A549 (cell line): ENCODE data around the gene CDC42EP1. TPM values are rescaled to one million over a fixed set of nuclear protein-coding genes. Genes with fewer than 3 reads are reported as not detected.

Source experiments
- ATAC-seq, 2 experiments: fragments of 200-7000 bp in 1 of 2; fragments of >200 bp in 1 of 2; cut with Nextera tagmentation in 1 of 2; cut with Tn5 transposase in 1 of 2; 3 replicates each; pipeline versions ENCODE4 v1.8.0 to v1.9.1; 2018 to 2020; ENCODE audit warnings: mild to moderate bottlenecking in 1 of 2, moderate library complexity in 1 of 2
- CTCF ChIA-PET: fragments of 300-600 bp; sonication (Branson Sonifier 250); formaldehyde crosslinking; extraction: SDS; loops from one replicate; lab custom pipeline; 2021; ENCODE audit warnings: antibody characterized with exemption, inconsistent platforms; lab: Yijun Ruan, JAX
- POLR2A ChIA-PET: fragments of 350-600 bp; formaldehyde crosslinking; extraction: SDS; loops from one replicate; lab custom pipeline; 2021; ENCODE audit warnings: antibody characterized with exemption, inconsistent platforms; lab: Yijun Ruan, JAX
- DNase-seq, 2 experiments: peaks; one replicate each; pipeline versions ENCODE4 v3.0.0 to v3.0.0-alpha.2; 2011 to 2016; ENCODE audit warnings: low read depth in 1 of 2, low spot score in 1 of 2
- FAIRE-seq: peaks from 2 replicates; lab custom pipeline; 2011; peaks lifted over from hg19 to GRCh38; lab: Jason Lieb, UNC
- H3K27ac ChIP-seq, 2 experiments: fragments of >200 bp; sonication (Bioruptor Twin); formaldehyde crosslinking; 3 replicates each; pipeline ENCODE4 v1.5.1; 2016 to 2017
- H3K4me1 ChIP-seq: fragments of >200 bp; sonication (Bioruptor Twin); formaldehyde crosslinking; 3 replicates; pipeline ENCODE4 v1.6.1; 2016
- H3K4me2 ChIP-seq: fragments of >200 bp; sonication (Bioruptor Twin); formaldehyde crosslinking; 3 replicates; pipeline ENCODE4 v1.6.1; 2016
- H3K4me3 ChIP-seq: fragments of >200 bp; sonication (Bioruptor Twin); formaldehyde crosslinking; 3 replicates; pipeline ENCODE4 v1.5.1; 2016
- H3K9me3 ChIP-seq: fragments of >200 bp; sonication (Bioruptor Twin); formaldehyde crosslinking; 3 replicates; pipeline ENCODE4 v1.6.1; 2016
- CHD4 ChIP-seq: fragments of 200-600 bp; sonication (generic); IDR thresholded peaks from 2 replicates; pipeline ENCODE4 v1.6.1; 2016; ENCODE audit warnings: antibody characterized with exemption, mild to moderate bottlenecking, borderline replicate concordance
- EHMT2 ChIP-seq: fragments of 200-600 bp; sonication (generic); IDR thresholded peaks from 2 replicates; pipeline ENCODE4 v1.6.1; 2016; ENCODE audit warnings: antibody characterized with exemption, low read depth, mild to moderate bottlenecking, moderate library complexity
- ESRRA ChIP-seq: fragments of 150-350 bp; IDR thresholded peaks from 2 replicates; pipeline ENCODE4 v1.6.1; 2014; ENCODE audit warnings: mild to moderate bottlenecking, low read length, borderline replicate concordance
- FOSL2 ChIP-seq, 2 experiments: fragments of 450-650 bp in 1 of 2; fragments of >200 bp in 1 of 2; sonication (Bioruptor Twin) in 1 of 2; formaldehyde crosslinking; IDR thresholded peaks; 2 replicates each; pipeline versions ENCODE4 v1.5.0 to v1.6.1; 2016 to 2020; ENCODE audit warnings: mild to moderate bottlenecking in 1 of 2, moderate library complexity in 1 of 2
- FOXS1 ChIP-seq: fragments of 250-450 bp; sonication (Bioruptor Pico); IDR thresholded peaks from 2 replicates; pipeline ENCODE4 v1.5.0; 2020; ENCODE audit warnings: mild to moderate bottlenecking, moderate library complexity
- HDAC2 ChIP-seq: fragments of 200-600 bp; sonication (generic); IDR thresholded peaks from 2 replicates; pipeline ENCODE4 v1.6.1; 2016
- HOXB5 ChIP-seq: fragments of 250-450 bp; sonication (Bioruptor Pico); IDR thresholded peaks from 2 replicates; pipeline ENCODE4 v1.5.0; 2020; ENCODE audit warnings: mild to moderate bottlenecking, moderate library complexity
- JUN ChIP-seq, 2 experiments: fragments of >200 bp; sonication (Bioruptor Twin); formaldehyde crosslinking; IDR thresholded peaks; 2 replicates in 1 of 2; 3 replicates in 1 of 2; pipeline ENCODE4 v1.6.1; 2016 to 2017
- KDM1A ChIP-seq: fragments of 200-600 bp; sonication (generic); IDR thresholded peaks from 2 replicates; pipeline ENCODE4 v1.6.1; 2016; ENCODE audit warnings: low read depth, mild to moderate bottlenecking
- MAX ChIP-seq: IDR thresholded peaks from 2 replicates; pipeline ENCODE4 v1.6.1; 2012
- NPAS2 ChIP-seq: fragments of 250-450 bp; sonication (Bioruptor Pico); IDR thresholded peaks from 2 replicates; pipeline ENCODE4 v1.8.0; 2022; ENCODE audit warnings: mild to moderate bottlenecking, moderate library complexity, borderline replicate concordance
- PBX3 ChIP-seq: IDR thresholded peaks from 2 replicates; pipeline ENCODE4 v1.6.1; 2012
- PHF8 ChIP-seq: fragments of 200-600 bp; sonication (generic); IDR thresholded peaks from 2 replicates; pipeline ENCODE4 v1.6.1; 2016; ENCODE audit warnings: low read depth, mild to moderate bottlenecking, antibody characterized with exemption, moderate library complexity, borderline replicate concordance
- POLR2A ChIP-seq: IDR thresholded peaks from 2 replicates; pipeline ENCODE4 v1.6.1; 2012; ENCODE audit warnings: mild to moderate bottlenecking, low read length
- SMC3 ChIP-seq: fragments of >200 bp; sonication (Bioruptor Twin); formaldehyde crosslinking; IDR thresholded peaks from 3 replicates; pipeline ENCODE4 v1.6.1; 2018; ENCODE audit warnings: inconsistent platforms
- TP53 ChIP-seq: fragments of 250-450 bp; sonication (Bioruptor Pico); IDR thresholded peaks from 2 replicates; pipeline ENCODE4 v1.5.0; 2021; ENCODE audit warnings: mild to moderate bottlenecking, moderate library complexity
- WGBS: methylation state at CpG from one replicate; pipeline ENCODE4 v1.1.6; 2017; ENCODE audit errors: missing lambda C conversion rate; 5-methylcytosine and 5-hydroxymethylcytosine counted together
- polyA plus RNA-seq, 4 experiments: library from polyadenylated mRNA; depleted of rRNA in 3 of 4; stranded (reverse); fragments of >200 nt; fragmentation: RNase III in 1 of 4; extraction: RNeasy Plus Mini Kit Qiagen cat#74134 plus additional on column Dnase treatment in 1 of 4; gene quantifications; 2 replicates in 3 of 4; 3 replicates in 1 of 4; pipeline ENCODE4 v1.2.3, GENCODE V29; 2011 to 2017
- TF ChIP-seq, protein P1 (sequence below): fragments of 450-650 bp; IDR thresholded peaks from 2 replicates; pipeline ENCODE4 v1.6.1; 2014; ENCODE audit warnings: antibody characterized with exemption
- TF ChIP-seq, protein P2 (sequence below): IDR thresholded peaks from 2 replicates; pipeline ENCODE4 v1.6.1; 2012; ENCODE audit warnings: low read depth, borderline replicate concordance

CDC42EP1 gene
- polyA plus RNA-seq, 2 of the 4 experiments (the other 2 are of a cell fraction) = 16.0 to 20.2 TPM

- Histone ChIP-seq H3K9me3 (no peaks in the 10 kb centered on the region), H3K27ac (peak overlapping the region; percentile 39 to 100; a peak in 5 of 6 replicates), H3K4me1 (peaks cover 41% of the 10 kb centered on the region), H3K4me3 (no peak overlapping the region), H3K4me2 (peak overlapping the region; percentile 44)
- FAIRE-seq = no peak
- POLR2A ChIA-PET = interaction anchor here (0.5 kb wide), 1 partner anchor 9 kb away, joined by 4 read pairs; no protein-coding TSS in a partner anchor
- no peak for ATAC-seq
- CTCF ChIA-PET = interaction anchor here (0.7 to 18.5 kb wide), 6 partner anchors 10 to 241 kb away, joined by 3 to 771 read pairs (median 5); no protein-coding TSS in a partner anchor
- peak in 1 of 2 experiments; percentile 53 for DNase-seq
- TF ChIP-seq CHD4 = 0 out of 2 replicates have a peak, but pooled peaks have one; percentile 39
- TF ChIP-seq HDAC2 = no peak
- TF ChIP-seq KDM1A = peak; percentile 74; the same call in 1 of the 2 replicates
- TF ChIP-seq, all 56 proteins: peak for 2
- 26% methylated on average over 6 of the region's 7 CpGs for WGBS
These were observed 2.8 kb upstream of the CDC42EP1 start for GRCh38 chr22:37557321-37558001.

GRCh38 chr22:37558815-37559214 lies 1.5 kb upstream of the CDC42EP1 start:
- no peak for DNase-seq
- no peak for ATAC-seq
- peaks cover 47% of the 10 kb centered on the region for H3K4me1 ChIP-seq
- no peak overlapping the region for H3K4me2 ChIP-seq
- peak overlapping the region in 1 of 2 experiments; percentile 100; a peak in 2 of 6 replicates for H3K27ac ChIP-seq
- no peak for FAIRE-seq
- POLR2A ChIA-PET = interaction anchor here (0.7 kb wide), 1 partner anchor 9 kb away, joined by 5 read pairs; no protein-coding TSS in a partner anchor
- CTCF ChIA-PET = interaction anchor here (0.7 to 18.5 kb wide), 3 partner anchors 9 to 86 kb away, joined by 3 to 771 read pairs (median 38); no protein-coding TSS in a partner anchor
- WGBS = 86% methylated on average over 7 of the region's 7 CpGs
- H3K4me3 ChIP-seq = no peak overlapping the region
- no peak for TF ChIP-seq HOXB5 (CRISPR knock-in tag)
- no peak for TF ChIP-seq ESRRA
- TF ChIP-seq, protein P1, sequence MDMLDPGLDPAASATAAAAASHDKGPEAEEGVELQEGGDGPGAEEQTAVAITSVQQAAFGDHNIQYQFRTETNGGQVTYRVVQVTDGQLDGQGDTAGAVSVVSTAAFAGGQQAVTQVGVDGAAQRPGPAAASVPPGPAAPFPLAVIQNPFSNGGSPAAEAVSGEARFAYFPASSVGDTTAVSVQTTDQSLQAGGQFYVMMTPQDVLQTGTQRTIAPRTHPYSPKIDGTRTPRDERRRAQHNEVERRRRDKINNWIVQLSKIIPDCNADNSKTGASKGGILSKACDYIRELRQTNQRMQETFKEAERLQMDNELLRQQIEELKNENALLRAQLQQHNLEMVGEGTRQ = no peak
- no peak for TF ChIP-seq MAX
- no peak for TF ChIP-seq EHMT2
- TF ChIP-seq TP53 (CRISPR knock-in tag) = no peak
- no peak for TF ChIP-seq PBX3
- TF ChIP-seq SMC3 = no peak
- no peak for TF ChIP-seq CHD4
- no peak for TF ChIP-seq NPAS2
- TF ChIP-seq FOXS1 (CRISPR knock-in tag) = no peak
- H3K9me3 ChIP-seq = no peaks in the 10 kb centered on the region

DNA sequence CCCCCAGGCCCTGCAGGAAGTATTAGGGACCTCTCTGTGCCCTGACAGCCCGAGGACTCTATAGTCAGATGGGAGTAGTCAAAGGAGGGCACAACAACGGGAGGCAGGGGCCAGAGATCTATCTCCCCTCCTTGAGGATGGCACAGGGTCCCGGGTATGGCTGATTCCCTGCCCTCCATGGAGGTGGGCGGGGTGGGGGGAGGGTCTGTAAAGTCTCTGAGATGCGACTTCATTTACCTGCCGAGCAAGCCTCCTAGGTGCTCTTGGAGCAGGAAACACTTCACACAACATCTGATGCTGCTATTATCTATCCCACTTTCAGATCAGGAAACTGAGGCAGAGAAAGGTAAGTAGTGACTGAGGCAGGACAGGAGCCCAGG lies 769 bp upstream of the CDC42EP1 start:
- FAIRE-seq = no peak
- Histone ChIP-seq H3K4me3 (peak overlapping the region; percentile 98), H3K9me3 (no peaks in the 10 kb centered on the region), H3K4me2 (peak overlapping the region; percentile 98), H3K27ac (peak overlapping the region; percentile 100), H3K4me1 (peaks cover 54% of the 10 kb centered on the region)
- 81% methylated on average over 4 of the region's 6 CpGs for WGBS
- no peak for TF ChIP-seq HOXB5 (CRISPR knock-in tag)
- POLR2A ChIA-PET = interaction anchor here (0.5 to 1.5 kb wide), 5 partner anchors 10 to 178 kb away, joined by 4 to 8 read pairs (median 4); no protein-coding TSS in a partner anchor
- no peak for DNase-seq
- CTCF ChIA-PET = interaction anchor here (5.4 to 18.5 kb wide), 3 partner anchors 8 to 20 kb away, joined by 38 to 771 read pairs (median 187); partner anchors contain the start of gene LGALS2
- no peak for ATAC-seq

GRCh38 chr22:37560608-37561211 lies 430 bp downstream of the CDC42EP1 start:
- CTCF ChIA-PET = interaction anchor here (0.7 to 18.5 kb wide), 7 partner anchors 15 to 168 kb away, joined by 3 to 771 read pairs (median 11); partner anchors contain the start of gene LGALS2
- Histone ChIP-seq H3K9me3 (no peaks in the 10 kb centered on the region), H3K4me1 (peaks cover 60% of the 10 kb centered on the region), H3K27ac (peak overlapping the region; percentile 100), H3K4me2 (peak overlapping the region; percentile 98), H3K4me3 (peak overlapping the region; percentile 98)
- no peak for DNase-seq
- POLR2A ChIA-PET = interaction anchor here (0.7 to 1.5 kb wide), 3 partner anchors 11 to 232 kb away, joined by 3 to 8 read pairs (median 3); no protein-coding TSS in a partner anchor
- TF ChIP-seq MAX (0 out of 2 replicates have a peak, but pooled peaks have one; percentile 27), SMC3 (no peak), JUN (IDR thresholded peaks at IDR 0.05) (peak in 1 of 2 experiments; percentile 56; a peak in 3 of 5 replicates), POLR2A (no peak), PHF8 (peak; percentile 24; the same call in 1 of the 2 replicates), FOSL2 (IDR thresholded peaks at IDR 0.05) (no peak), FOSL2 (CRISPR knock-in tag; IDR thresholded peaks at IDR 0.05) (no peak)
- TF ChIP-seq, protein P2, sequence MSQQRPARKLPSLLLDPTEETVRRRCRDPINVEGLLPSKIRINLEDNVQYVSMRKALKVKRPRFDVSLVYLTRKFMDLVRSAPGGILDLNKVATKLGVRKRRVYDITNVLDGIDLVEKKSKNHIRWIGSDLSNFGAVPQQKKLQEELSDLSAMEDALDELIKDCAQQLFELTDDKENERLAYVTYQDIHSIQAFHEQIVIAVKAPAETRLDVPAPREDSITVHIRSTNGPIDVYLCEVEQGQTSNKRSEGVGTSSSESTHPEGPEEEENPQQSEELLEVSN = no peak
- 0% methylated on average over 2 of the region's 72 CpGs for WGBS
- peak; percentile 16 for ATAC-seq
- no peak for FAIRE-seq
